LNCAP (cell line): ENCODE measurements around the gene TMTC2.

Experiments
- TF ChIP-seq, protein P1 (sequence below): fragments of 450-650 bp; IDR thresholded peaks from 2 replicates; pipeline ENCODE4 v1.5.1; 2017; ENCODE audit warnings: mild to moderate bottlenecking

Gene TMTC2

GRCh38 chr12:83040339-83040738 is 353.6 kb downstream of the TMTC2 start:
- TF ChIP-seq, protein P1, sequence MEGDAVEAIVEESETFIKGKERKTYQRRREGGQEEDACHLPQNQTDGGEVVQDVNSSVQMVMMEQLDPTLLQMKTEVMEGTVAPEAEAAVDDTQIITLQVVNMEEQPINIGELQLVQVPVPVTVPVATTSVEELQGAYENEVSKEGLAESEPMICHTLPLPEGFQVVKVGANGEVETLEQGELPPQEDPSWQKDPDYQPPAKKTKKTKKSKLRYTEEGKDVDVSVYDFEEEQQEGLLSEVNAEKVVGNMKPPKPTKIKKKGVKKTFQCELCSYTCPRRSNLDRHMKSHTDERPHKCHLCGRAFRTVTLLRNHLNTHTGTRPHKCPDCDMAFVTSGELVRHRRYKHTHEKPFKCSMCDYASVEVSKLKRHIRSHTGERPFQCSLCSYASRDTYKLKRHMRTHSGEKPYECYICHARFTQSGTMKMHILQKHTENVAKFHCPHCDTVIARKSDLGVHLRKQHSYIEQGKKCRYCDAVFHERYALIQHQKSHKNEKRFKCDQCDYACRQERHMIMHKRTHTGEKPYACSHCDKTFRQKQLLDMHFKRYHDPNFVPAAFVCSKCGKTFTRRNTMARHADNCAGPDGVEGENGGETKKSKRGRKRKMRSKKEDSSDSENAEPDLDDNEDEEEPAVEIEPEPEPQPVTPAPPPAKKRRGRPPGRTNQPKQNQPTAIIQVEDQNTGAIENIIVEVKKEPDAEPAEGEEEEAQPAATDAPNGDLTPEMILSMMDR: no peak

DNA sequence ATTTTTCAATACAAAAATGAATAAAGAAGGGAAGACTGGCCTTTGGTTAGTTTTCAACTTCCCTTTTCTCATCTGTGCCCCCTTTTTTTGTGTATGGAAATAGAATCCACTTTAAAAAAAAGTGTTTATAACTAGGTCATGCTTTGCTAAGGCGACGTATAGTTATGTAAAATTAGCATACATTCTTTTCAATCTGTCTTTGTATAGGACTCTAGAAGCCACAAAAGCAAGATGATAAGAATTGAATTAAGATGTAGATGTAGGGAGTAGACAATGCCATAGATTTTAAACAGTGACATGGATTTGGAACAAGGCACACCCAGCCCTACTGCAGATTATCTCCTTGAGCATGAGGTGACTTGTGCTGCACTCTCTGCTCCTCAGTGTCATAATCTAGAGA is 354.3 kb downstream of the TMTC2 start:
- TF ChIP-seq, protein P1: no peak

DNA sequence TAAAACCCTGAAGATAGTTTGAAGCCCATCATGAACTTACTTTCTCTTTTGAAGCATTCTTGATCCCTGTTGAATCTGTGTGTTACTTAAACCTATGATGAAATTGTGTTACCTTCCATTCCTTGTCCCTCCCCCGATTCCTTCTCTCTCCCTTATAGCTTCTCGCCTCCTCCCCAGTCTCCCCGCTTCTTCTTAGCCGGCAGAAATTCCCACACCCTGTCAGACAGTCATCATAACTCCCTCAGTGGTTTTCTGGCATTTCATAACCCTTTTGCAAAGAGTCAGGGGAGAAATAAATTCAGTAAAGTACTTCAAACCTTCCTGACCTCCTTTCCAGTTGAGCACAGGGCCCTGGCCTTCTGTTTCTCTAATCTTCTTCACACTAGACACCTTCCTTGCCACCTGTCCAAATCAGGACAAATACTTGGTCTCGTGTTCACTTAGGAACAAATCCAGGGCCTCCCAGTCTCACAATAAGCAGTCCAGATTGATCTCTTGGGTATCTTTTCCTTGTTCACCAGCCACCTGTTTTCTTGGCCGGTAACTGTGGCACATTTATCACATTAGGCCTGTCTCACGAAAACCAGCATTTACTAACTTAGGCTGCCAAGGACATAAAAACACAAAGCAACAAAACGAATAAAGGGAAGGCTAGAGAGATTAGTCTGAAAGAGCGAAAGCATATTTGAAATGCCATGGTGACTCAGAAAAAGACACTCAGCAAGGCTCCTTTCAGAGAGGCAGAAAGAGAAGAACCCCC is 355.9 kb downstream of the TMTC2 start:
- TF ChIP-seq, protein P1: no peak

DNA sequence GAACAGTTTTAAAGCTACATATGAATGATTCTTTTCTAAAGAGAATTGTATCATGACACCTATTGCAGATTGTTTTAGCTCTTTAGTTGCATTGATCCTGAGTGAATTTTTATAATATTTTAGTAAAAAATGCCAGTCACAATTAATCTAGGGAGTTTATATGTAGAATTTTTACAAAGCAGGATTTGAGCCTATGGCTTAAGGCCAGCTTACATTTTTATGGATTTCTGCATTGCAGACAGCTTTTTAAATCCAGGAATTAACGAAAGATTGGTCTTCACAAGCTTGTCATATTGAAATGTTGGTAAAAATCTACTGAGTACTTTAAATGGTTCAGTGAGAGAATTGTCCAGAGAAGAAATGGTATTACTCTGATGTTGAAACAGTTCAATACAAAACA is 358.0 kb downstream of the TMTC2 start:
- TF ChIP-seq, protein P1: no peak

- TF ChIP-seq, protein P1: no peak
These were observed 359.3 kb downstream of the TMTC2 start for GRCh38 chr12:83046019-83046418.

DNA sequence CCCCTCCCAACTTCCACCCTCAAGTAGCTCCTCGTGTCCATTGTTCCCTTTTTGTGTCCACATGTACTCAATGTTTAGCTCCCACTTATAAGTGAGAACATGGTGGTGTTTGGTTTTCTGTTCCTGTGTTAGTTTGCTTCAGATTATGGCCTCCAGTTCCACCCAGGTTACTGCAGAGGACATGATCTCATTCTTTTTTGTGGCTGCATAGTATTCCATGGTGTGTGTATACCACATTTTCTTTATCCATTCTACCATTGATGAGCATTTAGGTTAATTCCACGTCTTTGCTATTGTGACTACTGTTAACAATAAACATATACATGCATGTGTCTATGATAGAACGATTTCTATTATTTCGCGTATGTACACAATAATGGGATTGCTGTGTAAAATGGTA is 362.6 kb downstream of the TMTC2 start:
- TF ChIP-seq, protein P1: no peak

GRCh38 chr12:83052890-83053541 is 366.3 kb downstream of the TMTC2 start:
- TF ChIP-seq, protein P1: no peak
